Naive thymus-derived CD8-positive, alpha-beta T cell (primary cell): ENCODE data around the gene FAT2. TPM values are rescaled to one million over a fixed set of nuclear protein-coding genes. Genes with fewer than 3 reads are reported as not detected.
A peak's percentile ranks its signal among the peaks of the same experiment; 100 is the strongest.

Experiments used
- ATAC-seq, 2 donors: fragments of 150-1000 bp; cut with Tn5 transposase in 1 of 2; sonication (Bioruptor Pico), chemical (Tn5 transposase) in 1 of 2; 1 replicate in 1 of 2; 2 replicates in 1 of 2; pipeline ENCODE4 v1.10.0; 2021; ENCODE audit warnings: mild to moderate bottlenecking in 2 of 2, moderate library complexity in 2 of 2
- POLR2A ChIA-PET: fragments of 350-600 bp; sonication (Branson Sonifier 250); formaldehyde crosslinking; loops from one replicate; lab custom pipeline; 2021; ENCODE audit warnings: antibody characterized with exemption; lab: Charles Lee
- DNase-seq, 10 donors: peaks; one replicate each; pipeline versions ENCODE4 v3.0.0 to v3.0.0-alpha.2; 2020 to 2022
- H3K27ac Mint-ChIP-seq, 10 donors: one replicate each; pipeline ENCODE4 v1.8.0; 2020 to 2022; ENCODE audit warnings: mild to moderate bottlenecking in 10 of 10, mixed read lengths in 10 of 10, moderate library complexity in 4 of 10, inconsistent platforms in 1 of 10
- H3K27me3 Mint-ChIP-seq, 5 donors: one replicate each; pipeline ENCODE4 v1.8.0; 2021 to 2022; ENCODE audit warnings: mixed read lengths in 5 of 5
- H3K36me3 Mint-ChIP-seq, 3 donors: one replicate each; pipeline ENCODE4 v1.8.0; 2020 to 2022; ENCODE audit warnings: mixed read lengths in 3 of 3, mild to moderate bottlenecking in 2 of 3, inconsistent platforms in 1 of 3
- H3K4me1 Mint-ChIP-seq, 4 donors: one replicate each; pipeline ENCODE4 v1.8.0; 2021 to 2022; ENCODE audit warnings: mixed read lengths in 4 of 4
- H3K4me3 Mint-ChIP-seq, 10 donors: one replicate each; pipeline ENCODE4 v1.8.0; 2020 to 2022; ENCODE audit warnings: mild to moderate bottlenecking in 10 of 10, mixed read lengths in 10 of 10, moderate library complexity in 6 of 10, inconsistent platforms in 1 of 10
- H3K9me3 Mint-ChIP-seq, 9 donors: one replicate each; pipeline ENCODE4 v1.8.0; 2020 to 2022; ENCODE audit warnings: mixed read lengths in 9 of 9, mild to moderate bottlenecking in 3 of 9, inconsistent platforms in 1 of 9, moderate library complexity in 1 of 9
- polyA plus RNA-seq, 3 donors: library from polyadenylated mRNA; unstranded; fragments of 300-500 nt; fragmentation: Illumina TruSeq; gene quantifications; one replicate each; pipeline ENCODE4 v1.2.3, GENCODE V29; 2021
- total RNA-seq, 8 experiments: library from RNA in 2 of 8; stranded (reverse) in 2 of 8; gene quantifications; one replicate each; pipeline ENCODE4 v1.2.3 and lab custom pipeline; 2021 to 2026

Gene FAT2
- total and polyA plus RNA-seq, 5 experiments from 2014 or later = 0.03 TPM; not detected in 4

- peaks cover 0 to 7% (median 0%) of the 10 kb centered on the region in 5 donors for H3K27me3 Mint-ChIP-seq
- peaks cover 0 to 5% (median 0%) of the 10 kb centered on the region in 9 donors for H3K9me3 Mint-ChIP-seq
- peaks cover 20 to 51% (median 22%) of the 10 kb centered on the region in 4 donors for H3K4me1 Mint-ChIP-seq
- POLR2A ChIA-PET = no interaction called here
- peak overlapping the region in 1 of 10 donors; percentile 24 for H3K27ac Mint-ChIP-seq
- no peak overlapping the region for H3K4me3 Mint-ChIP-seq
- no peaks in the 10 kb centered on the region for H3K36me3 Mint-ChIP-seq
- no peak for ATAC-seq
- no peak for DNase-seq
Measured at GRCh38 chr5:151608522-151608921, 17.4 kb upstream of the FAT2 start.

DNA sequence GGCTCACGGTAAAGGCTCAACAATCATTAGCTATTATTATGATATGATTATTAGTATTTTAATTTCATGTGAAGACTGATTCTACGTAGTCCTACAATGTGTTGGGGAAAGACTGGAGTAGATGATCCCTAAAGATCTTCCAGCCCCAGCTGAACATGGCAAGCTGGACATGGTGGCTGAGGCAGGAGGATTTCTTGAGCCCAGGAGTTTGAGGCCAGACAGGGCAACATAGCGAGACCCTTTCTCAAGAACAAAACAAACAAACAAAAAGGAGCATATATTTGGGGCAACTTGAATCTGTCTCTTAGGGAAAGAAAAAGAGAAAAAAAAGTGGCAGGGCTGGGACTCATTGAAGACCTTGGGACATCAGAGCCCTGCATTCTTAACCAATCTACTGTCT is 16.2 kb upstream of the FAT2 start:
- POLR2A ChIA-PET = no interaction called here
- Mint-ChIP-seq H3K4me3 (no peak overlapping the region), H3K4me1 (peaks cover 11 to 38% (median 11%) of the 10 kb centered on the region in 4 donors), H3K27ac (no peak overlapping the region), H3K27me3 (peaks cover 0 to 5% (median 0%) of the 10 kb centered on the region in 5 donors), H3K9me3 (peaks cover 0 to 5% (median 0%) of the 10 kb centered on the region in 9 donors), H3K36me3 (no peaks in the 10 kb centered on the region)
- no peak for DNase-seq
- no peak for ATAC-seq

DNA sequence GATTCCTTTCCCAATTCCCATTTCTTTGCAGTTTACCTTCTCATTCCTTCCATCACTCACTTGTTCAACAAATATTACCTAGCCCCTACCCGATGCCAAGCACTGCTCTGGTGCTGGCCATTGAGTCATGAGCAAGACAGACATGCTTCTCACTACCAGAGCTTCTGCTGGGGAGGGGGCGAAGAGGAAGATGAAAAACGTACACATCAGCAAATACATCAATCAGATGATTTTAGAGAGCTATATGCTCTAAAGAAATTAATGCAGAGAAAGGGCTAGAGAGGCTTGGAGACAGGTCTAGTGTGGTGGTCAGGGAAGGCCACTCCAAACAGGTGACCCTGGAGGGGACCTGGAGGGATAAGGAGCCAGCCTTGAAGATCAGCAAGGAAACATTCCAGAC is 14.4 kb upstream of the FAT2 start:
- peak overlapping the region in 1 of 10 donors; percentile 29 for H3K27ac Mint-ChIP-seq
- POLR2A ChIA-PET = interaction anchor here (0.6 kb wide), 1 partner anchor 158 kb away, joined by 4 read pairs; no protein-coding TSS in a partner anchor
- no peaks in the 10 kb centered on the region for H3K36me3 Mint-ChIP-seq
- no peak for DNase-seq
- no peak for ATAC-seq
- no peak overlapping the region for H3K4me3 Mint-ChIP-seq
- peaks cover 0 to 5% (median 0%) of the 10 kb centered on the region in 9 donors for H3K9me3 Mint-ChIP-seq
- H3K27me3 Mint-ChIP-seq = peaks cover 0 to 1% (median 0%) of the 10 kb centered on the region in 5 donors
- peaks cover 2 to 25% (median 5%) of the 10 kb centered on the region in 4 donors for H3K4me1 Mint-ChIP-seq

DNA sequence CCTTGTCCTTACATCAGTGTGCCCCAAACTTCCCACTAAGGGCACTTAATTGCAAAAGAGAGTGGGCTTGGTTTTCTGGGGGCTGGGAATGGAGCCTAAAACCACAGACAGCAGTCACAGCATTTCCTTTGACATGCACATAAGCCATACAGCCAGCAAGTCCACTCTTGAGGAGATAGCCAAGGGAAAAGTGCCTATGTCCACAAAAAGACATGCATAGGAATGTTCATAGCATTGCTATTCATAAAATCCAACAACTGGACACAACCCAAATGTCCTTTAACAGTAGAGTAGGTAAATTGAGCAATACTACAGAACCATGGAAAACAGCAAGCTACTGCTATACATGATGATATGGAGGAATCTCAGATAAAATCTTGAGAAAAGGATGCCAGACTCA is 11.7 kb upstream of the FAT2 start:
- peak overlapping the region in 1 of 10 donors; percentile 45 for H3K27ac Mint-ChIP-seq
- peaks cover 0 to 2% (median 0%) of the 10 kb centered on the region in 5 donors for H3K27me3 Mint-ChIP-seq
- peaks cover 2 to 17% (median 3%) of the 10 kb centered on the region in 4 donors for H3K4me1 Mint-ChIP-seq
- H3K9me3 Mint-ChIP-seq = no peaks in the 10 kb centered on the region
- H3K4me3 Mint-ChIP-seq = no peak overlapping the region
- ATAC-seq (no peak), DNase-seq (no peak)
- H3K36me3 Mint-ChIP-seq = no peaks in the 10 kb centered on the region
- POLR2A ChIA-PET = interaction anchor here (1.3 kb wide), 1 partner anchor 9 kb away, joined by 3 read pairs; no protein-coding TSS in a partner anchor

- Mint-ChIP-seq H3K36me3 (no peaks in the 10 kb centered on the region), H3K27me3 (peaks cover 0 to 2% (median 0%) of the 10 kb centered on the region in 5 donors), H3K4me3 (no peak overlapping the region), H3K4me1 (peaks cover 2 to 17% (median 3%) of the 10 kb centered on the region in 4 donors), H3K27ac (no peak overlapping the region), H3K9me3 (no peaks in the 10 kb centered on the region)
- DNase-seq (no peak), ATAC-seq (no peak)
- POLR2A ChIA-PET = no interaction called here
Measured at GRCh38 chr5:151601391-151601790, 10.3 kb upstream of the FAT2 start.

DNA sequence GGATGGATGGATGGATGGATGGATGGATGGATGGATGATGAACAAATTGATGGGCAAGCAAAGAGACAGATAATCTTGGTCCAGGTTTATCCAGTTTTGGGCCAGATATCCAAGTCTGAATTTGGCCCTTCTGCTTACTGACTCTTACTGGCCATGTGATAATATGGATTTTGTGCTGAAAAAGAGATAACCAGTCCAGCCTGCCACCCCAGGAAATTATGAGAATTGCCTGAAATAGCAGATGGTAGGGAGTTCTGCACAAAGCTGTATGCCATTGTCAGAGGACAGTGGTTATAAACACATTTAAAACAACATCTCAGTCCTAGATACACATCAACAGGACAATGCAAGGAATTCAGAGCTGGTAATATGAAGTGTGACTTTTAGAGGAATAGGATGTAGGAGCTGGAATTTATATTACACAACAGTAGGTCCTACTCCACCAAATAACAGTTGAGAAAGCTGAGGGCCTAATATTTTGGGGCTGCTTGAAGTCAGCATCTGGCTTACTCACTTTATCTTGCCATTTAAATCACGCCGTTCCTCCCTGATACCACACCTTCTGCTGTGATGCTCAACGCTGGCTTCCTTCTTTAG is 9.0 kb upstream of the FAT2 start:
- DNase-seq = no peak
- POLR2A ChIA-PET = no interaction called here
- Mint-ChIP-seq H3K4me3 (no peak overlapping the region), H3K27me3 (peaks cover 0 to 2% (median under 1%) of the 10 kb centered on the region in 5 donors), H3K36me3 (no peaks in the 10 kb centered on the region), H3K4me1 (peaks cover 0 to 5% (median under 1%) of the 10 kb centered on the region in 4 donors), H3K27ac (no peak overlapping the region), H3K9me3 (no peaks in the 10 kb centered on the region)
- ATAC-seq = no peak

DNA sequence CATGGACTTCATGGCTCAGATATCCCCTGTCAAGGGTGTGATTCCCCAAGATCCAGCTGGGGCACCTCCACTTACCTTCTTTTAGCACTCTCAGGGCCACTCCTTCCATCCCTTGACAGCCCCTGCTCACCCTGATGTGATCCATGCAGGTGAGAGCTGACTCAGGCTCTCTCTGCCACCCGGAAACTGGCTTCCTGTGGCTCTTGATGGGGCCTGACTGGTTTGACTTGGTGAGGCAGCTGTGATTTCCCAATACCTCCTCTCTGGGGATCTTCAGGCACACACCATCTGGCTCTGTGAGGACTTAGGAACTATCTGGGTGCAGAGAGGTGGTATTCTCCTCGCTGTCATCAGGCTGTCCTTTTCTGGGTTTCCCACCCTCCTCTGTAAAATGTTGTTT is 7.9 kb upstream of the FAT2 start:
- Mint-ChIP-seq H3K4me1 (peaks cover 0 to 6% (median 0%) of the 10 kb centered on the region in 4 donors), H3K4me3 (no peak overlapping the region), H3K27me3 (peaks cover 0 to 10% (median 2%) of the 10 kb centered on the region in 5 donors), H3K27ac (peak overlapping the region in 1 of 10 donors; percentile 37), H3K36me3 (no peaks in the 10 kb centered on the region), H3K9me3 (no peaks in the 10 kb centered on the region)
- POLR2A ChIA-PET = no interaction called here
- DNase-seq = no peak
- ATAC-seq = no peak

- POLR2A ChIA-PET = no interaction called here
- no peak overlapping the region for H3K27ac Mint-ChIP-seq
Measured at GRCh38 chr5:151598549-151598948, 7.4 kb upstream of the FAT2 start.

DNA sequence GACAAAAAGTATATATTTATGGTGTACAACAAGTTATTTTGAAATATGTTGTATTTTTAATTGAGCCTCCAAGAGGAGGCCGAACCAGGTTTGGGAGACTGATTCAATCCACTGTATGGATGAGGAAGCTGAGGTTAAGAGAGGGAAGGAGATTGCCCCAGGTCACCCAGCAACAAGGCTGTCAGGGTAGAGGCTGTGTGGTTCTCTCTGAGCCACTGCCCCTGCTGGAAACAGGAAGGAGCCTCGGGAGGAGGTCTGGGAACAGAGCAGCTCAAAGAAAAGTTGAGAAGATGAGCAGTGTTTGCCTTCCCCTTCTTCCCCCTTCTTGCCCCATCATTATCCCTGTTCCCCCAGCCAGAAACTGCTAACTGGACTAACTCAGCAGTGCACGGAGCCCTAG is 6.6 kb upstream of the FAT2 start:
- H3K4me1 Mint-ChIP-seq = peaks cover 0 to 6% (median 0%) of the 10 kb centered on the region in 4 donors

More at GRCh38 chr5:151598549-151598948, 7.4 kb upstream of the FAT2 start:
- Mint-ChIP-seq H3K36me3 (no peaks in the 10 kb centered on the region), H3K27me3 (peaks cover 0 to 10% (median 2%) of the 10 kb centered on the region in 5 donors), H3K4me3 (no peak overlapping the region), H3K9me3 (no peaks in the 10 kb centered on the region), H3K4me1 (peaks cover 0 to 6% (median 0%) of the 10 kb centered on the region in 4 donors)
- ATAC-seq = no peak
- DNase-seq = no peak

GRCh38 chr5:151596828-151597539 is 5.9 kb upstream of the FAT2 start:
- Mint-ChIP-seq H3K9me3 (no peaks in the 10 kb centered on the region), H3K27ac (no peak overlapping the region), H3K36me3 (no peaks in the 10 kb centered on the region), H3K27me3 (peaks cover 0 to 10% (median 2%) of the 10 kb centered on the region in 5 donors), H3K4me3 (no peak overlapping the region), H3K4me1 (peaks cover 0 to 6% (median 0%) of the 10 kb centered on the region in 4 donors)
- no peak for ATAC-seq
- no peak for DNase-seq
- POLR2A ChIA-PET = no interaction called here

More for the DNA sequence above, 6.6 kb upstream of the FAT2 start:
- Mint-ChIP-seq H3K4me3 (no peak overlapping the region), H3K27me3 (peaks cover 0 to 10% (median 2%) of the 10 kb centered on the region in 5 donors), H3K27ac (no peak overlapping the region), H3K9me3 (no peaks in the 10 kb centered on the region), H3K36me3 (no peaks in the 10 kb centered on the region)
- POLR2A ChIA-PET = no interaction called here
- no peak for DNase-seq
- ATAC-seq = no peak

GRCh38 chr5:151595411-151595826 is 4.3 kb upstream of the FAT2 start:
- no peak for ATAC-seq
- Mint-ChIP-seq H3K27me3 (peaks cover 0 to 10% (median 2%) of the 10 kb centered on the region in 5 donors), H3K9me3 (no peaks in the 10 kb centered on the region), H3K27ac (peak overlapping the region in 1 of 10 donors; percentile 37), H3K36me3 (no peaks in the 10 kb centered on the region), H3K4me3 (no peak overlapping the region), H3K4me1 (peaks cover 0 to 6% (median 0%) of the 10 kb centered on the region in 4 donors)
- no peak for DNase-seq
- POLR2A ChIA-PET = interaction anchor here (0.6 kb wide), 1 partner anchor 52 kb away, joined by 3 read pairs; no protein-coding TSS in a partner anchor

DNA sequence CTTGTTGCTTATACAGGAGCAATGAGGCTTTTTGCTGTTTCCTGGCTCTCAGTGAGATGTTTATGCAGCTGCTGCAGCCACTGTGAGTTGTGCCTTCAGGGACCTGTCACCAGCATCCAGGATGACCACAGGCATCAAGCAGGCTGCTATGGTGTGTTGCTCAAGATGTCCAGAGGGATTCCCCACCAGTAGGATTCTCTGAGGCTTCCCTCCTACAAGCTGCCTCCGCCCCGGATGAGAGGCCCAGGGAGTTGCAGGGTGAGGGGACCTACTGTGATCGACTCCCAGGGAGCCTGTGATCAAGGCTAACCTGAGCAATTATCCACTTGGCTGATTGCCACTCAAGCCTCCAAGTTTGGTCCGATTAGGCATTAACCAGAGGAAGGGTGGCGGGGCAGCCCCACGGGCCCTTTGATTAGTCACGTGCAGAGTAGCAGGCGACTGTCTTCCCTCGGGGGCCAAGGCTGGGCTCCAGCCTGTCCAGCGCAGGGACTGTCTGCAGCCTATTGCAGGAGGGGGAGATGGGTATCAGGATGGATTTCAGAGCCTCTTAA is 1.8 kb upstream of the FAT2 start:
- POLR2A ChIA-PET = no interaction called here
- ATAC-seq (no peak), DNase-seq (no peak)
- Mint-ChIP-seq H3K4me3 (no peak overlapping the region), H3K4me1 (peaks cover 0 to 6% (median 0%) of the 10 kb centered on the region in 4 donors), H3K27me3 (peaks cover 0 to 10% (median 0%) of the 10 kb centered on the region in 5 donors), H3K27ac (no peak overlapping the region), H3K9me3 (no peaks in the 10 kb centered on the region), H3K36me3 (no peaks in the 10 kb centered on the region)
